NT2/D1 (cell line): ENCODE results near the gene SLC9A8.

ENCODE experiments used
- YY1 ChIP-seq: IDR thresholded peaks from 2 replicates; pipeline ENCODE4 v1.6.1; 2011; ENCODE audit not compliant: insufficient read length, insufficient read depth
- ZNF274 ChIP-seq: IDR thresholded peaks from 2 replicates; pipeline ENCODE4 v1.6.1; 2011; ENCODE audit warnings: mild to moderate bottlenecking, low read depth, low read length

GRCh38 chr20:49883246-49883802 lies 70.7 kb downstream of the SLC9A8 start:
- TF ChIP-seq YY1 = no peak
- TF ChIP-seq ZNF274 = no peak
